ENCODE measurements around the gene CRTC2. TPM values are rescaled to one million over a fixed set of nuclear protein-coding genes. Genes with fewer than 3 reads are reported as not detected.

CRTC2 gene
- total and polyA plus RNA-seq, 12 donors: 8.4 to 138 (median 31.8) TPM

DNA sequence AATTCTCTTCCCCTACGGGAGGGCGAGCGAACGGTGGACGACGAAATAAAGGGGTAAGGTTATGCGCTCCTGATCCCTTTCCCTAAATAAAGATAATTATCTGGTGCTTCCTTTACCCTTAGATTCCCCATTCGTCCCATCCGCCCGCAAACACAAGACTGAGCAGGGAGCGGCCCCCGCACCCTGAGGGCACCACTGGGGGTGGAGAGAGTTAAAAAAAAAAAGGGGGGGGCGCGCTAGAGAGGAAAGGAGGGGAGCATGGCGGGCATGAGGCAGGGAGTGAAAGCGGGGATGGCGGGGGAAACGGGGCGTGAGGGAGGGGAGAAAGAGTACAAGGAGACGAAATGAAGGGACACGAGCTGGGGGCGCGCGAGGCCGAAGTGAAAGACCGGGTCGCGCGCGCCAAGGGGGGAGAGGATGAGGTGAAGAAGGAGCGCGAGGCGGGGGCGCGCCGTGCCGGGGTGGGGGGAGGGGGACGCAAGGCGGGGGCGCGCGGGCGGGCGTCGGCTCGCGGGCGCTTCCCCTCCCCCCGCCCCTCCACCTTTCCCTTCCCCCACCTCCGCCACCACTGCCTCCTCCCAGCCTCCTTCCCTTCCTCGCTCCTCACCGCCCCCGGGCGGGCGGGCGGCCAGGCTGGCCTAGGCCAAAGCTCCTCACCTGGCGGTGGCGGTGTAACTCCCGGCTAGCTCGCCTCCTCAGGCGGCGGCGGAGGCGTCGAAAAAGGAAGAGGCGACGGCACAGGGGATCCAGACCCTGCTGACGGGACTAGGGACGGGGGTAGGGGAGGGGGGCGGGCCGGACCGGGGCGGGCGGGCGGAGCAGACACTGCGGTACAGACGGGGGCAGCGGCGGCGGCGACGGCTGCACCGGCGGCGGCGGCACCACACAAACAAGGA lies 36.1 kb downstream of the CRTC2 start:
- no peaks in the 10 kb centered on the region for H3K27me3 ChIP-seq
- peak in 1 of 2 donors; percentile 43 for TF ChIP-seq POLR2A (IDR thresholded peaks at IDR 0.05)
- peak in 1 of 6 experiments; percentile 10 for TF ChIP-seq CTCF (IDR thresholded peaks at IDR 0.05)
- peaks cover 23 to 41% of the 10 kb centered on the region in 2 donors for H3K4me1 ChIP-seq (replicated peaks in 1 of 2)
- DNase-seq: peak in 5 of 7 donors; percentile 35 to 62 (median 49)
- peak overlapping the region in 4 of 5 donors; percentile 67 to 92 (median 80) for H3K27ac ChIP-seq
- 0 to 1% (median 1%) methylated on average over 44 to 74 of the region's 86 CpGs for WGBS, 4 donors
- no peaks in the 10 kb centered on the region for H3K36me3 ChIP-seq (replicated peaks in 1 of 2)
- no peaks in the 10 kb centered on the region for H3K9me3 ChIP-seq (replicated peaks in 1 of 3)
- intact Hi-C loops (cut with DNase I): loop anchor here in 1 of 2 donors (5.0 kb wide), 1 partner anchor 100 kb away; no protein-coding TSS in a partner anchor
- H3K4me3 ChIP-seq: peak overlapping the region in 3 of 4 donors; percentile 42 to 93 (median 69)

- peak overlapping the region in 2 of 4 donors; percentile 42 to 93 for H3K4me3 ChIP-seq
- intact Hi-C loops (cut with DNase I): loop anchor here in 1 of 2 donors (5.0 kb wide), 1 partner anchor 99 kb away; no protein-coding TSS in a partner anchor
- DNase-seq: peak in 1 of 7 donors; percentile 55
- WGBS, 4 donors: 2 to 5% (median 3%) methylated on average over 10 of the region's 10 CpGs
- TF ChIP-seq CTCF (IDR thresholded peaks at IDR 0.05) (no peak), POLR2A (IDR thresholded peaks at IDR 0.05) (no peak)
- peaks cover 23 to 41% of the 10 kb centered on the region in 2 donors for H3K4me1 ChIP-seq (replicated peaks in 1 of 2)
- peak overlapping the region in 3 of 5 donors; percentile 78 to 92 (median 83) for H3K27ac ChIP-seq
- H3K9me3 ChIP-seq (replicated peaks in 1 of 3): no peaks in the 10 kb centered on the region
- no peaks in the 10 kb centered on the region for H3K27me3 ChIP-seq
- no peaks in the 10 kb centered on the region for H3K36me3 ChIP-seq (replicated peaks in 1 of 2)
Measured at GRCh38 chr1:153921803-153922075, 36.7 kb downstream of the CRTC2 start.

DNA sequence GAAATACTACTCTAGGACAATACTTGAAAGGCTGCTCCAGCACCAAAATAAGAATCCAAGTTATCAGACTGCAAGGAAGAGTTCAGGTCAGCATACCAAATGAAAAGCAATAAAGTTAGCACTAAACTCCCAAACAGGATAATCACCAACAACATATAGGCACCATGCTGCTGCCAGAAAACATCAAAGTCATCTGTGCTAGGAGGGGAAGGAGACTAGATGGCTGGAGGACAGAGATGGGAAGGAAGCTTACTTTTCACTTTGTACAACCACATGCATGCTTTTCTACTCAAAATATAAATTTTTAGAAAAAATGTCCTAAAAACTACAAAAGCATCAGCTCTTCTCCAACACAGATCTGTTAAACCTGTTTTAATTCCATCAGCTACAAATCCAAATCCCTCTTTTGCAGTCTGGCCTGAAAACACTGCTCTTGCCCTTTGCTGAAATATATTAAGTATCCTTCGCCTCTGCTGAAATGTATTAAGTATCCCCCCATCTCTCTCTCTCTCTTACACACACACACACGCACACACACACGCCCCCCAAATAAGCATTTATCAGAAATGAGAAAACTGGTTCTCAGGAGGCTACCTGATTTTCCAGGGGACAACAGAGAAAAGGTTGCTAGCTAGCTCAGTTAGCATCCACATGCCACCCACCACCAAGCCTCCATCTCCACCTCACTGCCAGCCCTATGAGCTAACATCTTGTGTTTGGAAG lies 37.2 kb downstream of the CRTC2 start:
- peaks cover 23 to 41% of the 10 kb centered on the region in 2 donors for H3K4me1 ChIP-seq (replicated peaks in 1 of 2)
- H3K36me3 ChIP-seq (replicated peaks in 1 of 2): peaks cover 0 to under 1% of the 10 kb centered on the region in 2 donors
- intact Hi-C loops (cut with DNase I): loop anchor here in 1 of 2 donors (5.0 kb wide), 1 partner anchor 99 kb away; no protein-coding TSS in a partner anchor
- H3K27ac ChIP-seq: peak overlapping the region in 2 of 5 donors; percentile 83 to 92
- H3K4me3 ChIP-seq: peak overlapping the region in 2 of 4 donors; percentile 42 to 93
- no peaks in the 10 kb centered on the region for H3K27me3 ChIP-seq
- H3K9me3 ChIP-seq (replicated peaks in 1 of 3): no peaks in the 10 kb centered on the region
- no peak for DNase-seq
- WGBS, 4 donors: 19 to 26% (median 22%) methylated on average over 3 of the region's 3 CpGs
- TF ChIP-seq POLR2A (IDR thresholded peaks at IDR 0.05): no peak
- TF ChIP-seq CTCF (IDR thresholded peaks at IDR 0.05): no peak

Measured in adrenal gland (tissue), 12 donors.